ENCODE results near the gene PABPC1L.

Gene PABPC1L

GRCh38 chr20:44970243-44970757 lies 60.4 kb downstream of the PABPC1L start:
- no peak for DNase-seq

GRCh38 chr20:44973053-44973452 lies 63.2 kb downstream of the PABPC1L start:
- DNase-seq: no peak

GRCh38 chr20:44976698-44977097 lies 66.8 kb downstream of the PABPC1L start:
- no peak for DNase-seq

- DNase-seq: no peak
Measured at GRCh38 chr20:44979090-44979621, 69.3 kb downstream of the PABPC1L start.

- no peak for DNase-seq
Measured at GRCh38 chr20:44981736-44982406, 72.0 kb downstream of the PABPC1L start.

GRCh38 chr20:44983093-44983674 lies 73.3 kb downstream of the PABPC1L start:
- DNase-seq: no peak

- no peak for DNase-seq
Measured at GRCh38 chr20:44988631-44989171, 78.8 kb downstream of the PABPC1L start.

Measured in NCI-H1694 (cell line).